ENCODE data around the gene UVRAG. TPM values are rescaled to one million over a fixed set of nuclear protein-coding genes. Genes with fewer than 3 reads are reported as not detected.

The UVRAG gene
- total RNA-seq, 2 donors from 2014 or later = 12.8 to 13.7 TPM

DNA sequence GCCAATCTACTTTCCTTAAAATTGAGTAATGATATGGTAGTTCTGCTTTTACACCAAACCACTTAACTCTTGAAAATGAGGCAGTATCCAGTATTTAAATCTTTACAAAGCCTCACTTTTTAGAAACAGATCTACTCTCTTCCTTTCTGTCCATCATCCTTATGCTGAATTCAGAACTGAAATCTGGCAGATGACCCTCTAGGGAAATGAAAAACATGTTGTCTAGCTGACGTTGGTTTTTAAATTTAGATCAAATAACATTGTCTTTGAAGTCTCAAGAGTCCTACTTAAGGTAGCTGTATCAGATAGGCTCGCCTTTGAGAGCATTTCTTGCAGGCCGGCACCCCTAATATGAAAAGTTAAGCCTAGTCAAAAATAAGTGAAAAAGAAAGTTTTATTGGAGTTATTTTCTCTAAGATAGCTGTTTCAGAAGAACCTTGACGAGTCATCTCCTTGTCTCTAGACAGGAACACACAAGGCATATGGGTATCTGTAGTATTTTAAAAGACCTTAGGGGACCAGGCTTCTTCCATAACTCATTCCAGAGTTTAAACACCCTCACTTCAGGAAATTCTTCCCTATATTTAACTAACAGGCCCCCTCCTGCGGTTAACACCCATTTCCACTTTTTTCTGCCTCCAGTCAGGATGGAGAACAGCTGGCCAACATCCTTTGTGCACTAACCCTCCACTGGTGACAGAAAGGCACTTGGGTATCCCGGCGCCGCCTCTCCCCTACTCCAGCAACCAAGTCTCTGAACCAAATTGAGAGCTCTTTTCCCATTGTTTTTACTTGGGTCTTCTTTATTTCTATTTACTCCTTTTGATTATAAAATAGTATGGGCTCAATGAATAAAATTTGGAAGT lies 310.1 kb downstream of the UVRAG start:
- Histone ChIP-seq H3K36me3 (no peaks in the 10 kb centered on the region), H3K27me3 (no peaks in the 10 kb centered on the region), H3K9ac (ENCODE audit: low read depth in 2 of 2, low read length in 2 of 2) (no peak overlapping the region), H3K27ac (no peak overlapping the region), H3K4me1 (no peaks in the 10 kb centered on the region), H3K4me3 (no peak overlapping the region), H3K9me3 (no peaks in the 10 kb centered on the region)
- no peak for DNase-seq
- intact Hi-C loops (cut with DNase I) = no loop called here
- no peak for TF ChIP-seq CTCF (IDR thresholded peaks at IDR 0.05)

DNA sequence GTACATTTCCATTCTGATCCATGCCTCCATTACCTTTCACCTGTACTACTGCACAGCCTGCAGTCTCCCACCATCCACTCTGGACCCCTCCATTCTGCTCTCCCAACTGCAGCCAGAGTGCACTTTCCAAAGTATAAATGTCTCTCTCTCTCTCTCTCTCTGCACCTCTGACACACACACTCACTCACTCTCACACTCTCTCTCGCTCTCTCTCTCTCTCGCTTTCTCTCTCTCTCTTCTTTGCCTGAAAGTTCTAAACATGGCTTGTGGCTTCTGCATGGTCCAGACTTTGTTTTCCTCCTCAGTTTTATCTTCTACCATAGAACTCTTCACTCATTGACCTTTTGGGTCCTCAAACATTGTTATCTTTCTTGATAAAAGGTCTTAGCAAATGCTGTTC lies 314.7 kb downstream of the UVRAG start:
- Histone ChIP-seq H3K4me1 (no peaks in the 10 kb centered on the region), H3K27ac (no peak overlapping the region), H3K9me3 (no peaks in the 10 kb centered on the region), H3K9ac (ENCODE audit: low read depth in 2 of 2, low read length in 2 of 2) (no peak overlapping the region), H3K36me3 (no peaks in the 10 kb centered on the region), H3K27me3 (no peaks in the 10 kb centered on the region), H3K4me3 (no peak overlapping the region)
- DNase-seq = no peak
- intact Hi-C loops (cut with DNase I) = no loop called here
- no peak for TF ChIP-seq CTCF (IDR thresholded peaks at IDR 0.05)

GRCh38 chr11:76131142-76131541 lies 316.1 kb downstream of the UVRAG start:
- Histone ChIP-seq H3K27ac (no peak overlapping the region), H3K9me3 (no peaks in the 10 kb centered on the region), H3K9ac (ENCODE audit: low read depth in 2 of 2, low read length in 2 of 2) (no peak overlapping the region), H3K4me3 (no peak overlapping the region), H3K4me1 (no peaks in the 10 kb centered on the region), H3K27me3 (no peaks in the 10 kb centered on the region), H3K36me3 (no peaks in the 10 kb centered on the region)
- intact Hi-C loops (cut with DNase I) = no loop called here
- TF ChIP-seq CTCF (IDR thresholded peaks at IDR 0.05) = no peak
- DNase-seq = no peak

DNA sequence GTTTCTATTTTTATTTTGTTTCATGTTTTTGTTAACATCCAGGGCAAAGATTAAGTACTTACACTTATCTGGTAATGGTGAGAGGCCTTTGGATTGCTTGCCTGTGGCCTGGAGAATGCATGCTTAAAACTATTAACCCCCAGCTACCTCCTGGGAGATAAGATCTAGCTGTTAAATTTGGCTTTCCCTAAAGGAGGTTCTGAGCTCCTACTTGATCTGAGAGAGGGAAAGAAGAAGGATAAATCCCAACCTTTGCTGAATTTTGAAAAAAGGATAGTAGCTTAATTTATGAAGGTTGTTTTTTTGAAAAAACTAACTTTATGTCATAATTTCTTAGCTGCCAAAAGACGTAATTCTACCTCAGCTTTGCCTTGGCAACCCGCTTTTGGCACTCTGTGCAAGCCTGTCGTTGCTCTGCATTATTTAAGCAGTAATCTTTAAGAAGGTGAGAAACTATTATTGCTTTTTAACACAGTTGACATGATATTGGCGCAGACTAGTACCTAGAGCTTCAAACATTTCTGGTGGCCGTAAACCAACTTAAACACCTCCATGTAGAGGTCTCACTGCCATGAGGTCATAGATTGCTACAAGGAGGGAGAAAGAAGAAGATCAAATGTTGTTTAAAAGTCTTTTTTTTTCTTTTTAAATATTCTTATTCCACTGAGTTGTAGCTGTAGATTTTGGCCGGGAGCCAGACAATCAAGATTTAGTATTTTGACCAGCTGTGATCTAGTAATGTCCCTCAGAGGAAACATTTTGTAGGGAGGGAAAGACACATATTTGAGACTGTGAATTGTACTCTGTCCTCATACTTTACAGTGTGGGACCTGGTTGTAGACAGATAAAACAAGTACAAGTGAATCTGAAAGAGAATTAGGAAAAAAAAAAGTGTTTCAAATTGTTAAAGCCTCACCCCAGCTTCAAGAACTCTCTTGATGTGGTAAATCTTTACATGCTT lies 316.9 kb downstream of the UVRAG start:
- DNase-seq = no peak
- Histone ChIP-seq H3K4me3 (no peak overlapping the region), H3K36me3 (no peaks in the 10 kb centered on the region), H3K27ac (no peak overlapping the region), H3K27me3 (no peaks in the 10 kb centered on the region), H3K9me3 (no peaks in the 10 kb centered on the region), H3K4me1 (no peaks in the 10 kb centered on the region), H3K9ac (ENCODE audit: low read depth in 2 of 2, low read length in 2 of 2) (no peak overlapping the region)
- intact Hi-C loops (cut with DNase I) = no loop called here
- no peak for TF ChIP-seq CTCF (IDR thresholded peaks at IDR 0.05)

- no peaks in the 10 kb centered on the region for H3K9me3 ChIP-seq
- no peaks in the 10 kb centered on the region for H3K4me1 ChIP-seq
- no peak overlapping the region for H3K4me3 ChIP-seq
- intact Hi-C loops (cut with DNase I) = no loop called here
- H3K9ac ChIP-seq (ENCODE audit: low read depth in 2 of 2, low read length in 2 of 2) = no peak overlapping the region
- no peak for TF ChIP-seq CTCF (IDR thresholded peaks at IDR 0.05)
- H3K27me3 ChIP-seq = no peaks in the 10 kb centered on the region
- no peak for DNase-seq
- no peaks in the 10 kb centered on the region for H3K36me3 ChIP-seq
- no peak overlapping the region for H3K27ac ChIP-seq
These were observed 319.2 kb downstream of the UVRAG start for GRCh38 chr11:76134239-76134638.
